ENCODE results near the gene ADAMTSL3. TPM values are rescaled to one million over a fixed set of nuclear protein-coding genes. Genes with fewer than 3 reads are reported as not detected.

The ADAMTSL3 gene
- total RNA-seq, 1 donor from 2014 or later, result 12.5 TPM

DNA sequence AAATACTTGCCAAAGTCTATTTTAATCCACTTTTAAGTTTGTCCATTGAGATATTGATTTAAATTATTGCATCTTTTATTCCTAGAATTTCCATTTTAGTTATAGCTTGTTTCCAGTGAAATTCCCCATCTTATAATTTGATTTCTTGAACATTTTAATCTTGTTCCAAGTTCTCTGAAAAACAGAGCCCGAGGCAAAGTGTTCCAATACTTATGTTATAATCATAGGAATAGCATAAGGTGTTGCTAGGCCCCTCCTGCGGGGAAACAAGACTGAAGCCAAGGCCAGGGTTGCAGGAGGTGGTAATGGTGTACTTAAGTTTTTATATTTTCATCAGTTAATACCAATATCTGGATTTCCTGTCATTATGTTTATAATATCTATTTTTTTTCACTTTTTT, 226.6 kb downstream of the ADAMTSL3 start:
- DNase-seq (ENCODE audit: low read depth in 2 of 2), result no peak

GRCh38 chr15:83881156-83881555, 227.2 kb downstream of the ADAMTSL3 start:
- DNase-seq (ENCODE audit: low read depth in 2 of 2), result no peak

- DNase-seq (ENCODE audit: low read depth in 2 of 2), result no peak
Measured at GRCh38 chr15:83886321-83886720, 232.4 kb downstream of the ADAMTSL3 start.

GRCh38 chr15:83887404-83887803, 233.5 kb downstream of the ADAMTSL3 start:
- DNase-seq (ENCODE audit: low read depth in 2 of 2), result no peak

DNA sequence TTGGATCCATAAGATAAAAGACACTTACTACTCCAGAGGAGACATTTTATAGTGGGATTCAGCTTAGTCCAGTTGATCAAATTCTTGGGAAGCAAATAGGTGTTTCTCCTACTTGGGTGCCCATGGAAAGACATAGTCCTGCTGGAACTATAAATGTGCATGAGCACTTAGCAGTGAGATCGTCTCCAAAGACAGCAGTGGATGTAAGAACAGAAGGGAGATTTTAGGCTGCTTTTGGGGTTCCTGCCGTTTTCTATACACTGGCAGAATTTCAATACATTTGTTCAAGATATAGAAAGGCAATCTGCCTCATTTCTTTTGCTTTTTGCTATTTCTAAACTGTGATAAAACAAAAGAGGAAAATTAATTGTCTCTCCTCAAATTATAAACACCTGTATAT, 234.0 kb downstream of the ADAMTSL3 start:
- DNase-seq (ENCODE audit: low read depth in 2 of 2), result no peak

- DNase-seq (ENCODE audit: low read depth in 2 of 2), result peak in 1 of 2 donors; percentile 64
Measured at GRCh38 chr15:83889995-83890394, 236.1 kb downstream of the ADAMTSL3 start.

DNA sequence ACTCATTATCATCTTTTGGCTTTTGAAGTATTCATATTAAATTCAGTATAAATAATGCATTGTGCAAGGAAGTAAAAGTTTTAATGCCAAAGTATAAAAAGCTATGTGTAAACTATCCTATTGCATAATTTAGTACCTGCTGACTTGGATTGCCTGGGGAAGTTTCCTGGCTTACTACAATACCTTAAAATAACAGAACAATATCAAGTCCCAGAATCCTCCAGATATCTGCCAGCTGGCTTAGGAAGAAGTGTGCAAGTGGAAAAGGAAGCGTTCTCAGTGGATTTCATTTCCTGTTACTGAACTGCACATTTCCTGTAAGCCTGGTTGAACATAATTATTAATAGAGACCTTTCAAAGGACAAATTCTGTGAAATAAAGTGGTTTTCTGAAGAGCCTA, 236.7 kb downstream of the ADAMTSL3 start:
- DNase-seq (ENCODE audit: low read depth in 2 of 2), result peak; percentile 2 to 88

DNA sequence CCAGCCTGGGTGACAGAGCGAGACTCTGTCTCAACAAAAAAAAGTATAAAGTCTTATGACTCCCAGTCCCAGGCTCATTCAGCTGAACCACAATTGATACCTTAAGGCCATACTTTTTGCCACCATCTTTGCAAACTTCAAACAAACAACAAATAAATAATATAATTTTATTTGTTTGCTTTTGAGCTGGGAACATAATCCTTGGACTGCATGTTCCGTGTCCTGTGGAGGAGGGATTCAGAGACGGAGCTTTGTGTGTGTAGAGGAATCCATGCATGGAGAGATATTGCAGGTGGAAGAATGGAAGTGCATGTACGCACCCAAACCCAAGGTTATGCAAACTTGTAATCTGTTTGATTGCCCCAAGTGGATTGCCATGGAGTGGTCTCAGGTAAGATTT, 238.6 kb downstream of the ADAMTSL3 start:
- no peak for DNase-seq (ENCODE audit: low read depth in 2 of 2)

DNA sequence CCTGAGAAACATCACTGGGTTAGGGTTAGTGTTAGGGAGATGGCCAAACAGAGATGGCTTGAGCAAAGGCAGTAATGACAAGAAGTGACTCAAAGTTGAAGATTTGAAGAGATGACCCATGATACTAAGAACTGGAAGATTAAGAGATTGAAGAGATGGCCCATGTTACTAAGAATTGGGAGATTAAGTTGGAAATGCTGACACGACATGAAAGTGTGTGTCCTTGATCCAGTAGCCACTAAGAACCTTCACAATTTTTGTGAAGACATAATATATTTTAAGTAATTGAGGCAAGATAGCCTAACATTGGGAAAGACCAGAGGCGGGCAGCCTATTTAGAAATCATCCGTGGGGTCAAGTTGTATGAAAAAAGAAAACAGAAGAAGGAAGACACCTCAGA, 239.4 kb downstream of the ADAMTSL3 start:
- no peak for DNase-seq (ENCODE audit: low read depth in 2 of 2)

DNA sequence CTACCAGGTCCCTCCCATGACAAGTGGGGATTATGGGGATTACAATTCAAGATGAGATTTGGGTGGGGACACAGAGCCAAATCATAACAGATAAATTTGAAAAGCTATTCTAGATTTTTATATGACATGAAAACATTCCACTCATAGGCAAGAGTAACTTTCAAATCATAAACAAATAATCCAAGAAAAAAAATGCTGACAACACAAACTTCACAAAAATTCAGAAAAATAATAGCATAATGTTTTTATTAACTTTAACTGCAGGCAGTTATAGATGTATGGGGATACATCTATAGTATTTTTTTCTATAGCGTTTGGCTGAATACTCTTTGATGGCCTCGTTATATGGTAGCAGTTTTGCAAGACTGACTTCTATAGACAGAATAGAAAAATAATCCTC, 243.1 kb downstream of the ADAMTSL3 start:
- DNase-seq (ENCODE audit: low read depth in 2 of 2), result no peak

- DNase-seq (ENCODE audit: low read depth in 2 of 2), result no peak
Measured at GRCh38 chr15:83898361-83898760, 244.4 kb downstream of the ADAMTSL3 start.

- no peak for DNase-seq (ENCODE audit: low read depth in 2 of 2)
Measured at GRCh38 chr15:83899670-83900069, 245.7 kb downstream of the ADAMTSL3 start.

GRCh38 chr15:83904107-83905040, 250.5 kb downstream of the ADAMTSL3 start:
- peak in 1 of 2 donors; percentile 17 for DNase-seq (ENCODE audit: low read depth in 2 of 2)

- DNase-seq (ENCODE audit: low read depth in 2 of 2), result no peak
Measured at GRCh38 chr15:83905556-83906273, 251.8 kb downstream of the ADAMTSL3 start.

DNA sequence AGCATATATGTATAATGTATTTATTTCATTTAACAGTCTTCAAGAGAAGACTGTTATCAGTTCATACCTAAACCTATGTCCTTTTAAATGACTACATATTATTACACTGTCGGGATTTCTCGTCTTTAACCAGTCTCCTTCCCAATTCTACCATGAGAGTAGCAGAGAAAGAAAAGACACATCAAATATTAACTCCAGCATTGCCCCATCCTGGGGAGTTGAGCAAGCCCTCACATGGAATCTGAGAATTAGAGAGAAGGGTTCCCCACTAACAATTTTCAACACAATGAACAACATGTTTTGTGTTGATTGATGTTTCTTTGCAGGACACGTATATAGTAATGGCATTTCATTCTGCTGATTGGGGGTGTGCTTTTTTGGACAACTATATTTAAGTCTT, 257.4 kb downstream of the ADAMTSL3 start:
- DNase-seq (ENCODE audit: low read depth in 2 of 2), result no peak

- no peak for DNase-seq (ENCODE audit: low read depth in 2 of 2)
Measured at GRCh38 chr15:83912343-83912742, 258.4 kb downstream of the ADAMTSL3 start.

- DNase-seq (ENCODE audit: low read depth in 2 of 2), result no peak
Measured at GRCh38 chr15:83913034-83913632, 259.2 kb downstream of the ADAMTSL3 start.

DNA sequence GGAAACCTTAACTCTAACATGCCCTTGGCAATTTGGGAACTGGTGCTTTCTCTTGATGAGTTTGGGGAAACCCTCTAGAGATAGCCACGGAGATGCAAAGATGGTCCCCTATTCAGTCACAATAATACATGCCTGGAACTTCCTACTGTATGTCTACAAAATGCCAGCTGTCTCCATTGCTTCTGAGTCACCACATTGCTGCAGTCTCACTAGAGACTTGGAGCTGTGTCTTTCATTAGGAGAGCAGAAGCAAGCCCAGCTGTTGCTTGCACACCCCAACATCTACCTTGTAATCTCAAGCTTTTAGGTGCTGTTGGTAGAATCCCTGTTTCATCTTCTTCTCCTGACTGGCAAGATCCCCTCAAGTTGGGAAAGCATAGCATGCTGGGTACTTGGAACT, 261.0 kb downstream of the ADAMTSL3 start:
- DNase-seq (ENCODE audit: low read depth in 2 of 2), result no peak

- no peak for DNase-seq (ENCODE audit: low read depth in 2 of 2)
Measured at GRCh38 chr15:83917432-83917831, 263.5 kb downstream of the ADAMTSL3 start.

DNA sequence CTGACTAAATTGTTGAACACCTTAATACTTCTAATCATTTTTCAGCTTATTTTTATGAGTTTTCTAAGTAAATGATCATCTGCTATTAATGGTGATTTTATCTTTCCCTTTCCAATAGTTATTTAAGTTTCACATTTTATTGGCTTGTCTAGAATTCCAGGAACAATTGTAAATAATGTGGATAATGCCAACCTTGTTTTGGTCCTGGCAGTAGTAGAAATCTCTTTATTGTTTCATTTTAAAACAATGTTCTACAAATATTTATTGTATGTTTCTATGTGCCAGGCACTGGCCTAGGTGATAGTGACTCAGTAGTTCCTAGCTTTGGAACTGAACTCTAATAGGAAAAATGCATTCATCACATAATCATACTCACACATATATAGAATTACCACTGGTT, 264.1 kb downstream of the ADAMTSL3 start:
- peak in 1 of 2 donors; percentile 22 for DNase-seq (ENCODE audit: low read depth in 2 of 2)

GRCh38 chr15:83919319-83919830, 265.5 kb downstream of the ADAMTSL3 start:
- DNase-seq (ENCODE audit: low read depth in 2 of 2), result no peak

DNA sequence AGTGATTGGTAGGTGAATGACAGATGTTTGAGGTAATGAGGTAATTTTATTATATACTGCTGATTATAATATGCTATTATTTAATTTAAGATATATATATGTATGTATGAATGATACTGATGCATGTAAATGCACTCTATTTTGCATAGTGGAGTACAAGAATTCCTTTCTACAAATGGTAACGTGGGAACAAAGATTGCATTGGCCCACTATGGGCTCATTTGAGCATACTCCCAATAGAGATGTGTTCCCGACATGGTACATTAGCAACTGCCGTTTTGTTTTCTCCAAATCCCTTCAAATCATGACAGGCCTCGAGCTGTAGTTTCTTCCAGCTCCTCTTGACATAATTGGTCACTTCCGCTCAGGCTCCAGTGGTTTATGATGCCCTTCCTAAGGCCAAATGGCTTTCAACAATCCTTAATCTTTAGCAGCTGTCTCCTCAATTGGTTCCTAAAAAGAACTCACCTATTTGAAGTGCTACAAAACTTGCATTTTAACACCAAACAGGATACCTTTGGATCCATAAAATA, 266.1 kb downstream of the ADAMTSL3 start:
- DNase-seq (ENCODE audit: low read depth in 2 of 2), result no peak

Data from lung microvascular endothelial cell (primary cell).